ENCODE measurements around the gene CLMP. TPM values are rescaled to one million over a fixed set of nuclear protein-coding genes. Genes with fewer than 3 reads are reported as not detected.

CLMP gene
- total RNA-seq, 1 donor from 2014 or later: 3.4 TPM

DNA sequence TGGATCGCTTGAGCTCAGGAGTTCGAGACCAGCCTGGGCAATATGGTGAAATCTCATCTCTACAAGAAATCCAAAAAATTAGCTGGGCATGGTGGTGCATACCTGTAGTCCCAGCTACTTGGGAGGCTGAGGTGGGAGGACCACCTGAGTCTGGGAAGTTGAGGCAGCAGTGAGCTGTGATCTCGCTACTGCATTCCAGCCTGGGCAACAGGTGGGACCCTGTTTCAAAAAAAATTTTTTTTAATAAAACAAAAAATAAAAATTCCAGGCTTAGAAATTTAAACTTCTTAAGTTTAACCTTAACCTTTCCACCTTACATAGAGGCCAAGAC, 21.2 kb downstream of the CLMP start:
- Histone ChIP-seq H3K36me3 (no peaks in the 10 kb centered on the region), H3K27me3 (ENCODE audit: low read depth) (peaks cover 23% of the 10 kb centered on the region), H3K27ac (replicated peaks) (peak overlapping the region; percentile 49), H3K9me3 (replicated peaks) (no peaks in the 10 kb centered on the region), H3K4me3 (no peak overlapping the region), H3K4me1 (peaks cover 26% of the 10 kb centered on the region)
- DNase-seq: no peak
- intact Hi-C loops (cut with micrococcal nuclease): no loop called here
- no peak for TF ChIP-seq CTCF (IDR thresholded peaks at IDR 0.05; ENCODE audit: borderline replicate concordance)

DNA sequence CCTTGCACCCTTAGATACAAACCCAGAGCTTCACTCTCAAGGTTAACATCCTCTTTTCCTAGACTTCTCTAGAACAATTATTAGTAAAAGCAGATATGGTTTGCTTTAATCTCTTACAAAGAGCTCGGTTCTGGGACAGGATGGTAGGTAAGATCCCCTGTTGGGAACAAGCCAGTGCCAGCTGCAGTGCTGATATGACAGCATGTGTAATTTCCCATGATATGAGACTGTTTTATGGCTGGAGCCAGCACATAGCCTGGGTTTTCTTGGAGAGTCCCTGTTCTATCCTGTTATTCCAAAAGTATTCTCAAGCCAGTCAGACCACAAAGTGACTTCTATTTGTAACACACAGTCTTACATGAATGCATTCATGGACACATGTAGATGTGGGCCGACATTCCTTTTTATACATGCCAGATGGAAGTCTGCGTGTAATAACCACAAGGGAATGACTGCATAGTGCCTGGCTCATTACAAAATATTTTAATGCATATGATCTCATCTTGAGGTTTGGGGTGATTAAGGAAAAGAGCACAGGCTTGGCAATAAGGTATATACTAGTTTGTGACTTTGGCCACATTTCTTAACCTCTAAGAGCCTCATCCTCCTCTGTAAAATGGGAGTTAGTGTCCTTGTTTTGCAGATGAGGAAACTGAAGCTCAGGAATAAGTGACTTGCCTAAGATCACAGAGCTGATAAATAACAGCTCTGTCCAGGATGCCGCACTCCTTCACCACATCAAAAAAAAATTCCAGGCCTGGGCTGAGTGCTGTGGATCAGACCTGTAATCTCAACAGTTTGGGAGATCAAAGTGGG, 21.8 kb downstream of the CLMP start:
- Histone ChIP-seq H3K4me3 (no peak overlapping the region), H3K9me3 (replicated peaks) (no peaks in the 10 kb centered on the region), H3K36me3 (no peaks in the 10 kb centered on the region), H3K27me3 (ENCODE audit: low read depth) (peaks cover 29% of the 10 kb centered on the region), H3K27ac (replicated peaks) (no peak overlapping the region), H3K4me1 (peaks cover 26% of the 10 kb centered on the region)
- no peak for TF ChIP-seq CTCF (IDR thresholded peaks at IDR 0.05; ENCODE audit: borderline replicate concordance)
- intact Hi-C loops (cut with micrococcal nuclease): no loop called here
- no peak for DNase-seq

DNA sequence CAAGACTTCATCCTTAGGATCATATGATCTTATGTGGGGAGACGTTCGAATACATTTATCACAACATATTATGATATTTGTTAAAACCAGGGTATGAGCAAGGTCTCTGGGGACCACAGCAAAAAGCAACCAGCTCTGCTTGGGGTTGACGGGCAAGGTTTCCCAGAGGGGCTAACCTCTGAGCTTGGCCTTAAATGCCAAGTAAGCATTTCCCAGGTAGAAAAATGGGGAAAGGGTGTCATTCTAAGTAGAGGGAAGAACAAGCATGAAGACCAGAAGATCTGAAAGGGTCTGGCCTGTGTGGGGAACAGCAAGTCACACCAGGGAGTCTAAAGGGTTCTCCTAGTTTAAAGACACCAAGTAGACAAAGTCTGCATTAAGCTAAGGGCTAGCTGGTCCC, 24.1 kb downstream of the CLMP start:
- intact Hi-C loops (cut with micrococcal nuclease): no loop called here
- Histone ChIP-seq H3K4me1 (peaks cover 21% of the 10 kb centered on the region), H3K36me3 (no peaks in the 10 kb centered on the region), H3K4me3 (no peak overlapping the region), H3K27me3 (ENCODE audit: low read depth) (peaks cover 34% of the 10 kb centered on the region), H3K9me3 (replicated peaks) (no peaks in the 10 kb centered on the region), H3K27ac (replicated peaks) (no peak overlapping the region)
- no peak for DNase-seq
- no peak for TF ChIP-seq CTCF (IDR thresholded peaks at IDR 0.05; ENCODE audit: borderline replicate concordance)

GRCh38 chr11:123169821-123170220, 25.2 kb downstream of the CLMP start:
- intact Hi-C loops (cut with micrococcal nuclease): no loop called here
- TF ChIP-seq CTCF (IDR thresholded peaks at IDR 0.05; ENCODE audit: borderline replicate concordance): no peak
- Histone ChIP-seq H3K27me3 (ENCODE audit: low read depth) (peaks cover 34% of the 10 kb centered on the region), H3K27ac (replicated peaks) (no peak overlapping the region), H3K36me3 (no peaks in the 10 kb centered on the region), H3K9me3 (replicated peaks) (no peaks in the 10 kb centered on the region), H3K4me1 (peaks cover 11% of the 10 kb centered on the region), H3K4me3 (no peak overlapping the region)
- no peak for DNase-seq

- no peak for TF ChIP-seq CTCF (IDR thresholded peaks at IDR 0.05; ENCODE audit: borderline replicate concordance)
- Histone ChIP-seq H3K4me3 (no peak overlapping the region), H3K4me1 (peaks cover 4% of the 10 kb centered on the region), H3K27ac (replicated peaks) (no peak overlapping the region), H3K9me3 (replicated peaks) (no peaks in the 10 kb centered on the region), H3K36me3 (no peaks in the 10 kb centered on the region), H3K27me3 (ENCODE audit: low read depth) (peaks cover 34% of the 10 kb centered on the region)
- DNase-seq: no peak
- intact Hi-C loops (cut with micrococcal nuclease): no loop called here
These were observed 26.0 kb downstream of the CLMP start for GRCh38 chr11:123168955-123169484.
